Right lobe of liver (tissue), 4 donors: ENCODE data around the gene LENG9.

Experiments used
- CTCF ChIP-seq, 4 donors: fragments of 200-600 bp in 3 of 4; fragments of 450-650 bp in 1 of 4; IDR thresholded peaks; one replicate each; pipeline versions ENCODE4 v1.5.1 to v1.8.0; 2016 to 2022; ENCODE audit warnings: antibody characterized with exemption in 4 of 4, mild to moderate bottlenecking in 2 of 4
- POLR2A ChIP-seq: fragments of 450-650 bp; IDR thresholded peaks from one replicate; pipeline ENCODE4 v1.6.1; 2017; ENCODE audit warnings: antibody characterized with exemption, mild to moderate bottlenecking
- donor health status: DM: no; HTN: no; CAD: no.
- donor health status: DM: no; HTN: no; CAD: no.
- donor health status: DM: no; HTN: yes; CAD: no.

- no peak for TF ChIP-seq CTCF (IDR thresholded peaks at IDR 0.05)
- no peak for TF ChIP-seq POLR2A
Measured at GRCh38 chr19:54418930-54419800, 44.4 kb downstream of the LENG9 start.
